MG63 (cell line): ENCODE data around the gene NEK10. TPM values are rescaled to one million over a fixed set of nuclear protein-coding genes. Genes with fewer than 3 reads are reported as not detected.
"Not testable (repeated sequence)": the region's sequence is repeated elsewhere in the genome, so short reads cannot be mapped to it uniquely, and the experiment has no call there.

ENCODE experiments used
- DNase-seq: peaks from one replicate; pipeline ENCODE4 v3.0.0-alpha.2; 2020
- H3K27me3 ChIP-seq: fragments of 250-450 bp; sonication (Bioruptor Pico); 2 replicates; pipeline ENCODE4 v1.5.1; 2020; ENCODE audit warnings: mild to moderate bottlenecking, moderate library complexity
- H3K36me3 ChIP-seq: fragments of 250-450 bp; sonication (Bioruptor Pico); 2 replicates; pipeline ENCODE4 v1.5.1; 2020; ENCODE audit warnings: mild to moderate bottlenecking, moderate library complexity
- H3K4me3 ChIP-seq: fragments of 250-450 bp; sonication (Bioruptor Pico); 2 replicates; pipeline ENCODE4 v1.5.1; 2020; ENCODE audit warnings: mild to moderate bottlenecking, moderate library complexity
- H3K9me3 ChIP-seq: fragments of 250-450 bp; sonication (Bioruptor Pico); 2 replicates; pipeline ENCODE4 v1.5.1; 2020; ENCODE audit warnings: mild to moderate bottlenecking, moderate library complexity
- total RNA-seq: library from RNA; depleted of rRNA; stranded (reverse); fragments of >200 nt; shearing (Covaris generic); gene quantifications from 2 replicates; pipeline ENCODE4 v1.2.3, GENCODE V29; 2014; ENCODE audit warnings: low replicate concordance; rRNA removed

NEK10 gene
- 4.1 and 4.7 TPM in 2 replicates for total RNA-seq

- Histone ChIP-seq H3K27me3 (no peaks in the 10 kb centered on the region), H3K4me3 (no peak within 1 kb of the TSS), H3K36me3 (peaks cover 46% of the 10 kb centered on the region), H3K9me3 (no peaks in the 10 kb centered on the region)
- no peak for DNase-seq
Observed at GRCh38 chr3:27368831-27369607, at the start of gene NEK10. Gene NEK10 (minus strand): TSS chr3:27369383. CDS start chr3:27352882, 16,501 bp downstream.

- H3K9me3 ChIP-seq: no peaks in the 10 kb centered on the region
- no peak overlapping the region for H3K4me3 ChIP-seq
- no peaks in the 10 kb centered on the region for H3K27me3 ChIP-seq
- DNase-seq: no peak
- H3K36me3 ChIP-seq: peaks cover 73% of the 10 kb centered on the region
Observed at GRCh38 chr3:27415202-27415601, 46.0 kb upstream of the NEK10 start.

DNA sequence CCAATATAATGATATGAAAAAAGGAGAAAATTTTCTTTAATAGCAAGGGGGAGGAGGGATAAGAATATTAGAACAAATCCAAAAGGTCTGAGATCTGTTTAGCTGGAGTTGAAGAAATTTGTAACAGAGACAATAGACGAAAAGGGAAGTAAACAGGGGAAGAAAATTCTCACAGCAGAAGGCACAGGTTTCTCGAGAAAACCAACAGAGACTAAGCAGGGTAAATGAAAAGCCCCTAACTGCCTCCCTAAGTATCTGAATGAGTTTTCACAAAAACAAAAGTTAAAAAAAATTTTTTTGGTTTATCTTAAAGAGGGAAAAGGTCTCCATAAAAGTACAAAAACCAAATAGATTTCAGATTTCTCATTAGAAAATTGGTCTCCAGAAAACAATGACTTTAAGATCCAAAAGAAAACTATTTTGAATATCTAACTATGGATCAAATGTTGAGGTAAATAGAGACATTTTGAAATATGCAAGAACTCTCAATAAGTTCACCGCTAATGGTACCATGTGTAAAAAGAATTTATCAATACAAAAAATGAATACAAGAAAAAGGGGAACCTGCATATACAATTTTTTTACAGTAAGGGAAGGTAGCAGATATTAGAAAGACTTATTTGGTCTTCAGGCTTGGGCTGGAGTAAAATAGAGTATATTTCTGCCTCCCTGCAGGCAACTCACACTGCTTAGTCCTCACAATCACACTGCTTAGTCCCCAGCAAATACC lies 23.9 kb upstream of the NEK10 start:
- H3K27me3 ChIP-seq: no peaks in the 10 kb centered on the region
- DNase-seq: no peak
- H3K36me3 ChIP-seq: peaks cover 75% of the 10 kb centered on the region
- no peak overlapping the region for H3K4me3 ChIP-seq
- no peaks in the 10 kb centered on the region for H3K9me3 ChIP-seq

DNA sequence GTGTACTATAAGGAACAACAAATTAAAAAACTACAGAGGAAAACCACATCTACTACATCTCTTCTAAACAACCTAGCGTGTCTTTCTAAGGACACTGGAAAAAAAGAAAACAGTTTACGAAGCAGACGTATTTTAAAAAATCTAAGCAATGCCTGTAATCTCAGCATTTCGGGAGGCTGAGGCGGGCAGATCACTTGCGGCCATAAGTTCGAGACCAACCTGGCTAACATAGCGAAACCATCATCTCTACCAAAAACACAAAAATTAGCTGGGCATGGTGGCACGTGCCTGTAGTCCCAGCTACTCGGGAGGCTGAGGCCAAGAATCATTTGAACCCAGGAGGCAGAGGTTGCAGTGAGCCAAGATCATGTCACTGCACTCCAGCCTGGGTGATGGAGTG lies 23.2 kb upstream of the NEK10 start:
- not testable (repeated sequence) for H3K9me3 ChIP-seq, H3K4me3 ChIP-seq, DNase-seq, H3K27me3 ChIP-seq
- H3K36me3 ChIP-seq: peaks cover 70% of the 10 kb centered on the region

- Histone ChIP-seq H3K36me3 (peaks cover 71% of the 10 kb centered on the region), H3K4me3 (no peak overlapping the region), H3K9me3 (no peaks in the 10 kb centered on the region), H3K27me3 (no peaks in the 10 kb centered on the region)
- DNase-seq: no peak
Observed at GRCh38 chr3:27391796-27392195, 22.6 kb upstream of the NEK10 start.

DNA sequence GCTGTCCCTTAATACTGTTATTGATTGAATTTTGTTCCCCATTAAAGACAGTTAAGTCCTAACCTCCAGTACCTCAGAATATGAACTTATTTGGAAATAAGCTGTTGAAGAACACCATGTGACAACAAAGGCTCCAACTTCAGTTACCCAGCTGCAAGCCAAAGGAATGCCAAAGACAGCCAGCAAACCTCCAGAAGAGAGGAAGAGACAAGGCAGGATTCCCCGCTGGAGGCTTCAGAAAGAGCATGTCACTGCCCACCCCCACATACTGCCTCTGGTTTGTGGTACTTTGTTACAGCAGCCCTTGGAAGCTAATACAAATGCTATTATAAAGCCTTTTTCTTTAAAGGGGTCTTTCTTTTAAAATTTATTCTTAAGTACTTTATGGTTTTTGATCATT lies 18.4 kb upstream of the NEK10 start:
- no peak for DNase-seq
- peaks cover 77% of the 10 kb centered on the region for H3K36me3 ChIP-seq
- H3K27me3 ChIP-seq: no peaks in the 10 kb centered on the region
- H3K9me3 ChIP-seq: no peaks in the 10 kb centered on the region
- no peak overlapping the region for H3K4me3 ChIP-seq

DNA sequence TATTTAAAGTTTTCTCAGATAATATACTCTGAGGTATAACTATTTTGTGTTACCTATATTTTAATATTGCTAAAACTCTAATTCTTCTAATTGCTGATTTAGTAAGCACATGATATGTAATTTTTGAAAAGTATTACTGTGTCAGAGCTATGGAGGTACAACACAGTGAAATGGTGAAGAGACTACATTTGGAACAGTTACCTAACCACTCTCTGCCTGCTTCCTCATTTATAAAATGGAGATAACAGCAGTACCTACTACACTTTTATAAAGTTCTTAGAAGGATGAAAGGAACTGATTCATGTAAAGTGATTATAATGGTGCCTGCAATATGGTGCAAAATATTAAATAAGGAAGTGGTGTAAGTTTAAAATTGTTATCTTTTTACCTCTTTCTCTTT lies 16.3 kb upstream of the NEK10 start:
- Histone ChIP-seq H3K27me3 (no peaks in the 10 kb centered on the region), H3K9me3 (no peaks in the 10 kb centered on the region), H3K4me3 (no peak overlapping the region), H3K36me3 (peaks cover 73% of the 10 kb centered on the region)
- no peak for DNase-seq

- no peaks in the 10 kb centered on the region for H3K27me3 ChIP-seq
- no peak for DNase-seq
- peaks cover 75% of the 10 kb centered on the region for H3K36me3 ChIP-seq
- H3K9me3 ChIP-seq: no peaks in the 10 kb centered on the region
- no peak overlapping the region for H3K4me3 ChIP-seq
Observed at GRCh38 chr3:27384191-27384590, 15.0 kb upstream of the NEK10 start.

DNA sequence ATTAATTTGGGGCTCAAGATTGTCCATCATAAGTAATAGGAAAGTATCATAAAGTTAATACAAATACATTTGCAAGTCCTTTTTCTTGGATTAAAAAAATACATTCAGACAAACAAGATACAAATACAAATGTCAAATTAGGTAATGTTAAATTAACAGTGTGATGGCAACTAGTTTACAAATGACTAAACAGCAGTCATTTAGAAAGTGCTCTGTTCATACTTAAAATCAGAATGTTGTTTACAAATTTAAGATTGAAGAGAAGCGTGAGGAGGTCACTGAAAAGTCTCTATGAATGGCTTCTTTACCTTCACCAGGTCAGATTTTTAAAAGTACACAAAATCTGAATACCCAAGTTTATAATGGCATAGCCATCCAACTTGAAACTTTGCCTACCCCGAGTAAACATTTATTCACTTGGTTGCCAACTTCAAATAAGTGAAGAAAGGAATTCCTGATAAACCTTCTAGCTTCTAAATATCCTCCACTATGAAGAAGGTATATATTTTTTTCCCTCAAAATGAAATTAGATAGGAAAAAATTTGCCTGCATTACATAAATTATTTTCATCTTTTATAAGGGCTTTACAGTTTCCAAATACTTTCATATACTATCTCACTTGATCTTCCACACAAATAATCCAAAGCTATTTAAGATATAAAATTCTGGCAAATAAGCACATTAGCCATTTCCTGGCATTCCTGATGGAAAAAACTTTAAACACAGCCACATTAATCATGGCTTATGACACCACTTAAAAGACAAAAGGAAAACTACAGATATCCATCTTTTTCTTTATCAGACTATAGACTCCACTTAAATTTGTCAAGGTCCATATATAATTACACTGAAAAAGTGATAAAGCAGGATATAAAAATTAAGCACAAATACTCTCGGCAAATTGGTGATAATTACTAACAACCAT lies 11.5 kb upstream of the NEK10 start:
- Histone ChIP-seq H3K9me3 (no peaks in the 10 kb centered on the region), H3K4me3 (no peak overlapping the region), H3K36me3 (peaks cover 70% of the 10 kb centered on the region), H3K27me3 (no peaks in the 10 kb centered on the region)
- DNase-seq: no peak

GRCh38 chr3:27378331-27378730 lies 9.1 kb upstream of the NEK10 start:
- no peak for DNase-seq
- H3K4me3 ChIP-seq: no peak overlapping the region
- H3K9me3 ChIP-seq: no peaks in the 10 kb centered on the region
- H3K27me3 ChIP-seq: no peaks in the 10 kb centered on the region
- peaks cover 62% of the 10 kb centered on the region for H3K36me3 ChIP-seq

DNA sequence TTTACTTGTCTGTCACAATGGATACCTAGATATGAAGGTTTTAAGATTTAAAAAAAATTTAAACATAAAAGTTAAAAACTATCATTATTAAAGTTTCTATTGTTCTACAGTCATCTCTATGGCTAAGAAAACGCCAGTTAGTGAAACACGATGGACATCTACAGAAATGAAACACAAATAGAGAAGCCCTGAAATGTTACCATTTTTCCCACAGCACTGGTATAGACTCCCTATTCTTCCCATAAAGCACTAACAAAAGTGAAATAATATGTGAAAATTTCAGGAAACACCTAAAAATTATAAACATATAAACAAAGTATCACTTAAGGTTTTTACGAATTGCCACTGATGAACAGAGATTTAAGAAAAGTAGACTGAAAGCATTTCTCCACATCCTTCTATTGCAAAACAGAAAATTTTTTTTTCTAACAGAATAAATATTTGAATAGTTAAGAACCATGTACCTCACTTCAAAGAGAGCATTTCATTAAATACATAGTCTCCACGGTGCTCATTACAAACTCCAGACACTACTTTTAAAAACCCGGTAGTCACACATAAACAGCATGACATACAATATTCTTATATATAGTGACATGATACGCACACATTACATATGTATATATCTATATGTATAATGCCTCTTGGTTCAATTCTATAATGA lies 7.1 kb upstream of the NEK10 start:
- no peak overlapping the region for H3K4me3 ChIP-seq
- peaks cover 63% of the 10 kb centered on the region for H3K36me3 ChIP-seq
- DNase-seq: no peak
- H3K27me3 ChIP-seq: no peaks in the 10 kb centered on the region
- H3K9me3 ChIP-seq: no peaks in the 10 kb centered on the region

DNA sequence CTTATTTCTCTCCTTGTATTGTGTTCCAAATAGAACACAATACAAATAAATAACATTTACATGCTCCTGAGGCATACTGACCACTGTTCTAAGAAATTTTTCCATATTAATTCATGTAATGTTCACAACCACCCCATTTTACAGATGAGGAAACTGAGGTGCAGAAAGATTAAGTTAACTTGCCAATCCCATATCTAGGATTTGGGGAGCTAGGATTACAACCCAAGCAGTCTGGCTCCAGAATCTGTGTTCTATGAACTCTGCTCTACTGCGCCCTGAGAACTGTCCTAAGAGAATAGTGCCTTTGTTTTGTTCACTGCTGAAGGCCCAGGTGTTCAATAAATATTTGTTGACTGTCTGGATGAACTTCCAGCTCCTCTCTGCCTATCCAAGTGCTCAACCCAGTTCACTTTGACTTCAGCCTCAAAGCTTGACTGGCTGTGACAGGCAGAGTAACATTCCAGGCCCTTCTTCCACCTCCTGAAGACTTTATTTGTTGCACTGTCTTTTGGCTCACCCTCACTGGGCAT lies 3.1 kb downstream of the NEK10 start:
- H3K4me3 ChIP-seq: no peak overlapping the region
- H3K36me3 ChIP-seq: peaks cover 23% of the 10 kb centered on the region
- H3K9me3 ChIP-seq: no peaks in the 10 kb centered on the region
- DNase-seq: no peak
- H3K27me3 ChIP-seq: no peaks in the 10 kb centered on the region

- Histone ChIP-seq H3K27me3 (no peaks in the 10 kb centered on the region), H3K36me3 (no peaks in the 10 kb centered on the region), H3K4me3 (no peak overlapping the region), H3K9me3 (no peaks in the 10 kb centered on the region)
- no peak for DNase-seq
Observed at GRCh38 chr3:27360113-27361078, 8.8 kb downstream of the NEK10 start.

- H3K9me3 ChIP-seq: no peaks in the 10 kb centered on the region
- no peak for DNase-seq
- no peak overlapping the region for H3K4me3 ChIP-seq
- H3K36me3 ChIP-seq: no peaks in the 10 kb centered on the region
- H3K27me3 ChIP-seq: no peaks in the 10 kb centered on the region
Observed at GRCh38 chr3:27358372-27358771, 10.8 kb downstream of the NEK10 start.

GRCh38 chr3:27357665-27358258 lies 11.4 kb downstream of the NEK10 start:
- no peaks in the 10 kb centered on the region for H3K27me3 ChIP-seq
- peak; percentile 17 for DNase-seq
- no peaks in the 10 kb centered on the region for H3K36me3 ChIP-seq
- H3K9me3 ChIP-seq: no peaks in the 10 kb centered on the region
- no peak overlapping the region for H3K4me3 ChIP-seq
